GM21619 (cell line): Measurements from ENCODE around the gene TSC22D4.
"Not testable (repeated sequence)": the region's sequence is repeated elsewhere in the genome, so short reads cannot be mapped to it uniquely, and the experiment has no call there.

Source experiments
- ATAC-seq: cut with Tn5 transposase; IDR thresholded peaks from one replicate; pipeline ENCODE4 v1.9.1; 2021; ENCODE audit not compliant: unreplicated experiment

TSC22D4 gene

DNA sequence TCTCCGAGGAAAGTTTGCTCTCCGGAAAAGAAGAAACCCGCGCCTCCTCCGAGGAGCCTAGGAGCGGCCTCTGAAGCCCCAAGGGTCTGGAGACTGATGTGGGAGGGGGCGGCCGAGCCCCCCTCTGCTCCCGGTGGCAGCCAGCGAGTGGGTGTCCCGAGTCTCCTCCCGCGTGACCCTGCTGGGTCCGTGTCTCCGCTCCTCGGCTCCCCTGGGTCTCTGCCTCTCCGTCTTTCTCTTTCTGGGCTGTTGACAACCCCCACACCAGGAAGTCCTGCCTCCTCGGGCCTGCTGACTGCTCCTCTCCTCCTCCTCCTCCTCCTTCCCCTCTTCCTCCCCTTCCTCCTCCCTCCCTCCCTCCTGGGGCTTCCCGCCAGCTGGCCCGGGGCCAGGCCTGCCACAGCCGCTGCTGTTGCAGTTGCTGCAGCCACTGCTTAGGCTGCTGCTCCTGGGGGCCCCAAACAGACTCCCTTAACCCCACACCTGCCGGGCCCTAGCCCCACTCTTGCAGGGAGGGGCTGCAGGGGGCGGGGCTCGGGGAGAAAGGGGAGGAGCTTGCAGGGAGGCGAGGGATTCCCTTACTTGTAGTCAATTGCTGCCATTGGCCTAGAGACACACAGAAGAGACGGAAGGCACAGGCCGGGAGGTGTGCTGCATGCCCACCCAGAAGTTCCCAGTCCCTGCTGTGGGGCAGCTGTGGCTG, at the start of gene TSC22D4:
Gene TSC22D4 (minus strand): TSS at position 257 of the 703 bp plus-strand sequence. CDS start 1,176 bp downstream, outside the sequence.
- ATAC-seq, result peak; percentile 58

DNA sequence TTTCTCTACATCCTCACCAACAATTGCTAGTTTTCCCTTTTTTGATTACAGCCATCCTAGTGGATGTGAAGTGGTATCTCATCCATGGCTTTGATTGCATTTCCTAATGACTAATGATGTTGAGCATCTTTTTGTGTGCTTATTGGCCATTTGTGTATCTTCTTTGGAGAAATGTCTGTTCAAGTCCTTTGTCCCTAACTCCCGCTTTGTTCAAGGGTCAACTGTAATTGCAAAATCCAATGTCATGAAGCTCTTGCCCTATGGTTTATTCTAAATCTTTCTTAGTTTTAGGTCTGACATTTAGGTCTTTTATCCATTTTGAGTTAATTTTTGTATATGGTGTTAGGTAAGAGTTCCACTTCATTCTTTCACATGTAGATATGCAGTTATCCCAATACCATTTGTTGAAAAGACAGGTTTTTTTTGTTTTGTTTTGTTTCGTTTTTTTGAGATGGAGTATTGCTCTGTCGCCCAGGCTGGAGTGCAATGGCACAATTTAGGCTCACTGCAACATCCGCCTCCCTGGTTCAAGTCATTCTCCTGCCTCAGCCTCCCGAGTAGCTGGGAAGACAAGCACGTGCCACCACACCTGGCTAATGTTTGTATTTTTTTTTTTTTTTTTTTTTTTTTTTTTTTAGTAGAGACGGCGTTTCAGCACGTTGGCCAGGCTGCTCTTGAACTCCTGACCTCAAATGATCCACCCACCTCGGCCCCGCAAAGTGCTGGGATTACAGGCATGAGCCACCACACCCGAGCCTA, 49.3 kb upstream of the TSC22D4 start:
- not testable (repeated sequence) for ATAC-seq

- ATAC-seq, result not testable (repeated sequence)
These were observed 44.2 kb upstream of the TSC22D4 start for GRCh38 chr7:100523192-100523591.

DNA sequence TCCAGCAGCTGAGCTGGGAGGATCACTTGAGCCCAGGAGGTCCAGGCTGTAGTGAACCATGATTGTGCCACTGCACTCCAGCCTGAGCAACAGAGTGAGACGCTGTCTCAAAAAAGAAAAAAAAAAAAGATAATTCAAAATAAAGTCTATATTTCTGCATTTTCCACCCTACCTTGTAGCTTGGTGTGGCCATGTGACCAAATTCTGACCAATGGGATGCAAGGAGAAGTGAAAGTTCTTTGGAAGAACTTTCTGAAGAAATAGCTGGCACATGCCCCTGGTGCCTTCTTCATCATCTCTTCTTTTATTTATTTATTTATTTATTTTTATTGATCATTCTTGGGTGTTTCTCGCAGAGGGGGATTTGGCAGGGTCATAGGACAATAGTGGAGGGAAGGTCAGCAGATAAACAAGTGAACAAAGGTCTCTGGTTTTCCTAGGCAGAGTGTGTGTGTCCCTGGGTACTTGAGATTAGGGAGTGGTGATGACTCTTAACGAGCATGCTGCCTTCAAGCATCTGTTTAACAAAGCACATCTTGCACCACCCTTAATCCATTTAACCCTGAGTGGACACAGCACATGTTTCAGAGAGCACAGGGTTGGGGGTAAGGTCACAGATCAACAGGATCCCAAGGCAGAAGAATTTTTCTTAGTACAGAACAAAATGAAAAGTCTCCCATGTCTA, 43.0 kb upstream of the TSC22D4 start:
- ATAC-seq, result not testable (repeated sequence)

DNA sequence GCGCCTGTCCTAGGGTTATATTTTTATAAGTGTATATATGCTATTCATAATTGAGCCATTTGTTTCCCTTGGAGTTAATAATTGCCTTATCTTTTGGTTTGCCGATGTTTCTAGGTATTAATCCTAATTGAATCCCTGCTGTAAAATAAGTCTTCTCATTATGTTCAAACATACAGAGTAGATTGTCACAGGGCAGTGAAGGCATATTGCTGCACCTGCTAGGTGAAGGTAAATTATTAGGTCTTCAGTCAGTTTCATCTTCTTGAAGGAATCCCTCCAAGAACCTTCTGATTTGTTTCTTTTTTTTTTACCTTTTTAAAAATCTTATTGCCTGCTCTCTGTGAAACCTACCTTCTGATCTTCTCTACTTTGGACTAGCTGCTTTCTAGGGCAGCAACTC, 42.1 kb upstream of the TSC22D4 start:
- ATAC-seq, result no peak

GRCh38 chr7:100520138-100520537, 41.1 kb upstream of the TSC22D4 start:
- no peak for ATAC-seq

DNA sequence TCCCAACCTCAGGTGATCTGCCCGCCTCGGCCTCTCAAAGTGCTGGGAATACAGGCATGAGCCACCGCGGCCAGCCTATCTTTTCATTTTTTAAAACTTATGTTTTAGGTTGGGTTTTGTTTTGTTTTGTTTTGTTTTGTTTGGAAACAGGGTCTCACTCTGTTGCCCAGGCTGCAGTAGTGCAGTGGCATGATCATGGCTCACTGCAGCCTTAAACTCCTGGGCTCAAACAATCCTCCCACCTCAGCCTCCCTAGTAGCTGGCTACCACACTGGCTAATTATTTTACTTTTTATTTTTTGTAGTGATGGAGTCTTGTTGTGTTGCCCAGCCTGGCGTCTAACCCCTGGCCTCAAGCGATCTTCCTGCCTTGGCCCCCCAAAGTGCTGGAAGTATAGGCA, 40.6 kb upstream of the TSC22D4 start:
- no peak for ATAC-seq

DNA sequence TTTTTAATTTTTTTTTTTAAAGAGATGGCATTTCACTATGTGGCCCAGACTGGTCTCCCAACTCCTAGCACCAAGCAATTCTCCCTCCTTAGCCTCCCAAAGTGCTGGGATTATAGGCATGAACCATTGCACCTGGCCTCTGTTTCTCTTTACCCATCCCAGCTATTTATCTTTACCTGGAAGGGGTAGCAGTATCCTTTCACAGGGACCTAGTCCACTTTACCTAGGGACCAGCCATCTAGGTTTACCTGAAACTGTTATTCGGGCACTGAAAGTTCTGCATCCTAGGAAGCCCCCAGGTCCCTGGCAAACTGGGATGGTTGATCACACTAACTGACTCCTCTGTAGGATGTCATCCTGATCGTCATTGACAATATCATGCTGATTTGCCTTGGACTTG, 38.3 kb upstream of the TSC22D4 start:
- ATAC-seq, result no peak

- no peak for ATAC-seq
These were observed 37.3 kb upstream of the TSC22D4 start for GRCh38 chr7:100516135-100516812.

GRCh38 chr7:100515072-100515532, 36.1 kb upstream of the TSC22D4 start:
- no peak for ATAC-seq

DNA sequence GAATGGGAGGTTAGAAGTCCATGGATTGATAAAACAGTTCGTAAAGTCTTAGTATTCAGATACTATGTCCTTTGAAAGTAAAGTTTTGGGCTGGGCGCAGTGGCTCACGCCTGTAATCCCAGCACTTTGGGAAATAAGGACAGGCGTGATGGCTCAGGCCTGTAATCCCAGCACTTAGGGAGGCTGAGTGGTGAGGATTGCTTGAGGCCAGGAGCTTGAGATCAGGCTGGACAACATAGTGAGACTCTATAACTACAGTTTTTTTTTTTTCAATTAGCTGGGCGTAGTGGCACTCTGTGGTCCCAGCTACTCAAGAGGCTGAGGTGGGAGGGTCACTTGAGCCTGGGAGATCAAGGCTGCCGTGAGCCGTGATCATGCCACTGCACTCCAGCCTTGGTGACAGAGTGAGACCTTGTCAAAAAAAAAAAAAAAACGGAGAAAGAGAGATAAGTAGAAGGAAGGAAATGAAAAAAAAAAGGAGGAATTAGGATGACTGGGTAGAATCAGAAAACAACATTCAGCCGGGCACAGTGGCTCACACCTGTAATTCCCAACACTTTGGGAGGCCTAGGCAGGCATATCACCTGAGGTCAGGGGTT, 34.3 kb upstream of the TSC22D4 start:
- ATAC-seq, result no peak

DNA sequence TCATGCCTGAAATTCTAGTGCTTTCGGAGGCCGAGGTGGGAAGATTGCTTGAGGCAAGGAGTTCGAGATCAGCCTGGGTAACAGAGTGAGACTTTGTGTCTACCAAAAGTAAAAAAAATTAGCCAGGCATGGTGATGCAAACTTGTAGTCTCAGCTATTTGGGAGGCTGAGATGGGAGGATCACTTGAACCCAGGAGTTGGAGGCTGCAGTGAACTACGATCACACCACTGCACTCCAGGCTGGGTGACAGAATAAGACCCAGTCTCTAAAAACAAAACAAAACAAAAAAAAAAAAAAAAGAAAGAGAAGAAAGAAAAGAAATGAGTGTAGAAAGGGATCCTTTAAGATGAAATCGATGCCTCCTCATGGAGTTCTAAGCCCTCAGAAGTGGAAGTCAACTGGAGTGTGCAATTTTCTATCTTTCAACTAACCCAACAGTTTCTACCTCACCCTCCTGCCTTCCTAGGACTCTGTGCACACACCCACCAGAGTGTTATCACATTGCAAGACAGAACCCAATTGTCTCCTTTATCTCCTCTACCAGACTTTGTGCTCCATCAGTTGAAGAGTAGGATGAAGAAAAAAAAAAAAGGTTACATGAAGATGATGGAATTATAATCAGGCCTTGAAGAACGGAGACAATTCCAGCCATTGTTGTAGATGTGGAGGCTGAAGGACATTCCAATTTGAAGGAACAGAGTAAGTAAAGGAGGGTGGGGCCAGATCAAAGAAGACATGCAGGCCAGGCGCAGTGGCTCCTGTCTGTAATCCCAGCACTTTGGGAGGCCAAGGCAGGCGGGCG, 31.6 kb upstream of the TSC22D4 start:
- no peak for ATAC-seq

- no peak for ATAC-seq
These were observed 30.2 kb upstream of the TSC22D4 start for GRCh38 chr7:100509231-100509630.

DNA sequence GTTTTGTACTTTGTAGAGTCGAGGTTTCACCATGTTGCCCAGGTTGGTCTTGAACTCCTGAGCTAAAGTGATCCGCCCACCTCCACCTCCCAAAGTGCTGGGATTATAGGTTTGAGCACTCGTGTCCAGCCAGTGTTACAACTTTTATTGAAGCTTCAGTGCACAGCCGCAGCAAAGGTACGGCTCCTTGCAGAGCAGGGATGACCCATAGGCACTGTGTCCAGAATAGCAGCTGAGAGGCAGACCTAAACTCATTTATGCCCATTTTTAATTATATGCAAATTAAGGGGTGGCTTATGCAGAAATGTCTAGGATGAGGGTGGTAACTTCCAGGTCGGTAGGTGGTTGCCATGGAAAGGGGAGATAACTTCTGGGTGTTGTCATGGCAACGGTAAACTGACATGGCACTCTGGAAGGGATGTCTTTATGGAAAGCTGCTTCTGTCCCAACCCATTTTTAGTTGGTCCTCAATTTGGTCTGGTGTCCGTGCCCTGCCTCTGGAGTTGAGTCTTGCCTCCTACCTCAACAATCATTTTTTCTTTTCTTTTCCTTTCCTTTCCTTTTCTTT, 27.4 kb upstream of the TSC22D4 start:
- no peak for ATAC-seq

DNA sequence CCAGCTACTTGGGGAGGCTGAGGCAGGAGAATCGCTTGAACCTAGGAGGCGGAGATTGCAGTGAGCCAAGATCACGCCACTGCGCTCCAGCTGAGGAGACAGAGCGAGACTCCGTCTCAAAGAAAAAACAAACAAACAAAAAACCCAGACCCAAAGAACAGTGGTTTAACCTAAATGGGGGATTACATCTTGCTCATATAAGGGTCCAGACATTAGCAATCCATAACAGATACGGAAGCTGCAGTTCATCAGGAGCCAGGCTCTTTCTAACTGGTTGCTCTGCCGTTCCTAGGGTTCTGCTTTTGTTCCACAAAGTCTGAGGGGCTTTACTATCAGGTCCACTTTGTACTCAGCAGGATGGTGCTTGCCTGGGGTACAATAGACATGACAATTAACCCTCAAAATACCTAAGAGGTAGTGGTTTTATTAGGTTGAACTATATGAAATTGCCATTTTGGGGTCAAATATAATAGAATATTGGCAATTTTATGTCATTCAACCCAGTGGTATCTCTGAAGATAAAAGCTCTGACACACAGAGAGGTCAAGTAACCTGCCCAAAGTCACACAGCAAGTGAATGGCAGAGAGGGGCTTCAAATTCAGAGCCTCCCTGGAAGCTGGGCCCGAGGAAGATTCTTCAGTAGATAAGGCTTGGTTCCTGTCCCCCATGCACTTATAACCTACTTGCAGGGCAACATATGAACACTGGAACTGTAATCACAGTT, 26.0 kb upstream of the TSC22D4 start:
- no peak for ATAC-seq

GRCh38 chr7:100504031-100504430, 25.0 kb upstream of the TSC22D4 start:
- not testable (repeated sequence) for ATAC-seq

- ATAC-seq, result not testable (repeated sequence)
These were observed 21.7 kb upstream of the TSC22D4 start for GRCh38 chr7:100500743-100501142.

- ATAC-seq, result no peak
These were observed 17.5 kb upstream of the TSC22D4 start for GRCh38 chr7:100496509-100496908.
